Epithelial cell of proximal tubule (primary cell): ENCODE data around the gene LEMD1. TPM values are rescaled to one million over a fixed set of nuclear protein-coding genes. Genes with fewer than 3 reads are reported as not detected.

ENCODE experiments used
- DNase-seq: peaks from one replicate; pipeline ENCODE4 v3.0.0-alpha.2; 2011; ENCODE audit warnings: low read depth
- H3K4me3 ChIP-seq: 2 replicates; pipeline ENCODE4 v1.5.1; 2011; ENCODE audit warnings: low read depth, mild to moderate bottlenecking, low read length
- CTCF ChIP-seq: conservative IDR thresholded peaks from 2 replicates; pipeline ENCODE4 v1.5.1; 2012; ENCODE audit warnings: low read depth, mild to moderate bottlenecking, low read length
- total RNA-seq: library from RNA; depleted of rRNA; stranded (reverse); fragments of >200 nt; gene quantifications from 2 replicates; pipeline ENCODE4 v1.2.3, GENCODE V29; 2015

LEMD1 gene
- total RNA-seq, 1 donor from 2014 or later = 0.52 TPM

GRCh38 chr1:205346956-205347574 lies 74.8 kb downstream of the LEMD1 start:
- no peak for TF ChIP-seq CTCF

GRCh38 chr1:205345761-205346160 lies 76.1 kb downstream of the LEMD1 start:
- no peak for TF ChIP-seq CTCF
- no peak overlapping the region for H3K4me3 ChIP-seq
- no peak for DNase-seq

More at GRCh38 chr1:205346956-205347574, 74.8 kb downstream of the LEMD1 start:
- H3K4me3 ChIP-seq = no peak overlapping the region
- DNase-seq = no peak

- no peak for TF ChIP-seq CTCF
- DNase-seq = no peak
- H3K4me3 ChIP-seq = peak overlapping the region; percentile 31
These were observed 77.6 kb downstream of the LEMD1 start for GRCh38 chr1:205344066-205344928.

GRCh38 chr1:205343431-205344065 lies 78.3 kb downstream of the LEMD1 start:
- no peak for DNase-seq
- H3K4me3 ChIP-seq = peak overlapping the region; percentile 31

GRCh38 chr1:205342986-205343385 lies 78.9 kb downstream of the LEMD1 start:
- no peak for TF ChIP-seq CTCF
- H3K4me3 ChIP-seq = no peak overlapping the region
- no peak for DNase-seq

More at GRCh38 chr1:205343431-205344065, 78.3 kb downstream of the LEMD1 start:
- no peak for TF ChIP-seq CTCF

- no peak overlapping the region for H3K4me3 ChIP-seq
- no peak for DNase-seq
- TF ChIP-seq CTCF = no peak
These were observed 81.2 kb downstream of the LEMD1 start for GRCh38 chr1:205340676-205341075.
